Stimulated activated CD4-positive, alpha-beta T cell treated with anti-CD3 and anti-CD28 coated beads, TNF-alpha, amount 100 ng/mL, for 1 hour (primary cell): Measurements from ENCODE around the gene INCA1.
"Not testable (repeated sequence)": the region's sequence is repeated elsewhere in the genome, so short reads cannot be mapped to it uniquely, and the experiment has no call there.

Experiments
- DNase-seq, 3 donors: peaks; one replicate each; pipeline ENCODE4 v3.0.0-alpha.2; 2020; ENCODE audit warnings: low read depth in 3 of 3, low spot score in 1 of 3

The INCA1 gene, protein sequence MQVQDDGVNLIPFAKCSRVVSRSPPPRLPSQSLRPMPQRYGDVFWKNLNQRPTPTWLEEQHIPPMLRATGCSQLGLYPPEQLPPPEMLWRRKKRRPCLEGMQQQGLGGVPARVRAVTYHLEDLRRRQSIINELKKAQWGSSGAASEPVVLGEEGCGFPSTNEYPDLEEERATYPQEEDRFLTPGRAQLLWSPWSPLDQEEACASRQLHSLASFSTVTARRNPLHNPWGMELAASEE

DNA sequence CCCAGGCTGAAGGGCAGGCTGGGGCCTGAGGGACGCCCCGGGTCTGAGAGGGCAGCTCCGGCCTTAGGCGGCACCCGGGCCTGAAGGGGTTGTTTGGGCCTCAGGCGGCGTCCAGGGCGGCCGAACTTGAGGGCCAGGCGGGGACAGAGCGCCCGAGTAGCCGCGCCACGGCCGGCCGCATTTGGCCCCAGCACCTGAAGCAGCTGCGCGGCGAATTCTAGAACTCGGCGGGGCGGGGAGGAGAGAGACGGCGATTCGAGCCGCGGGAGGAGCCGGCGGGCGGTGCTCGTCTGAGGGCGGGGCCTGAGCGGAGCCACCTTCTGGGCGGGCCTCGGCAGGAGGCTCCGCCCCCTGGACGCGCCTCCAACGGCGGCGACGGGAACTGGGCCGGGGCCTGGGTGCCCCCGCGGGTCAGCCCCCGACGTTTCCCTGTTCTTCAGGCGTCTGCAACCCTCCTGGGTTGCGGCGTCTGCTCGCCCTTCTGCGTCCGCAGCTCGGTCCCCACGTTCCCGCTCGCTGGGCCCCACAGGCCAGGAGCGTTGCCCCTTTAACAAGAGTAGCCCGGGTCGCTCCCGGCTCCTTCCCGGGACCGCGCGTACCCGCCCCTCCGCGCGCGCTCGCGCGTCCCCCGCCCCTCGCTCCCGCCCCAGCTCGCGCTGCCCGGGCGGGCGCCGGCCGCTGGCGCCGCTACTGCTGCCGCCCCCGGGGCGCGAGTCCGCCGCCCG, at the start of gene INCA1, which contains the start of gene KIF1C:
Gene INCA1 (minus strand): TSS at position 221 of the 725 bp plus-strand sequence. CDS start 3,085 bp downstream, outside the sequence.
Gene KIF1C (plus strand): TSS at position 649 of the 725 bp plus-strand sequence. CDS start 2,297 bp downstream, outside the sequence.
- DNase-seq = peak; percentile 79 to 85 (median 82)

DNA sequence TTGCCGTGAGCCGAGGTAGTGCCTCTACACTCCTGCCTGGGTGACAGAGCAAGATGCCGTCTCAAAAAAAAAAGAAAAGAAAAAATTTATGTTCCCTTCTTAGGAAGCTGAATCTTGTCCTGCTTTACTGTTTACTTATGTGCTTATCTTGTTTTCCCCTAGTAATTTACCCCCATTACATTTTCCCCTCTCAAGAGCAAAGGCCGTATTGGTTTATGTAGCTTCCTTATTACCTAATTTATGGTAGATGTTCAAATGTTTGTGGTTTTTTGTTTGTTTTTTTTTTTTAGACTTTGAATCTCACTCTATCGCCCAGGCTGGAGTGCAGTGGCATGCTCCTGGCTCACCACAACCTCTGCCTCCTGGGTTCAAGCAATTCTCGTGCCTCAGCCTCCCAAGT, 48.2 kb upstream of the INCA1 start:
- no peak for DNase-seq

DNA sequence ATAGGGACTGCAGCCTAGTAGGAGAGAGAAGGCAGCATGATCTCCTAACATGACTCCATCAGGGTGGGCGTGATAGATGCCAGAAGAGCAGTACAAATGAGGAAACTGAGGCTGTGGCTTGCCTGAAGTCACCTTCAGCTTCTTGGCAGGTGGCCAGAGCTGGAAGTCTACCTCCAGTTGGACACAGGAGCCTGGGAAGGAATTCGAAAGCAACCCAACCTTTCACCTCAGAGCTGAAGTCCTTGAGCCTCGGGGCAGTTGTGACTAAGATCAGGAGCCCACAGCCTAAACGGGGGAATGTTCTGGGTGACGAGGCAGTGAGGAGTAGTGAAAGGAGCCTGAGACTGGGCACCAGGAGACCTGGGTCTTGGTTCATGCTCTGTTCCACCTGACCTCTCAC, 47.3 kb upstream of the INCA1 start:
- DNase-seq = no peak

DNA sequence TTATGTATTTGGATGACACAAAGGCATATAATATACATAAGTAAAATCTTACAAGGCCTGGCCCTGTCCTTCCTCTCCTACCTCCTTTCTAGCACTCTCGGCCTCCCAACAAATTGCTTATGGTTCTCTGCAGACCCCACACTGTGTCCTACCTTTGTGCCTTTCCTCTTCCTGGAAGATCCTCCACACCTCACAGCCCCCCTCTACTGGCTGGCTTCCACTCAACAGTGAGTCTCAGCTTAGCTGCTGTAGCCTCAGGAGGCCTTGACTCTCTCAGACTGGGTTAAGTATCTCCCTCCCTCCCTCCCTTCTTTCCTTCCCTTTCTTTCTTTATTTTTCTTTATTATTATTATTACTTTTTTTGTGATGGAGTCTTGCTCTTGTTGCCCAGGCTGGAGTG, 46.2 kb upstream of the INCA1 start:
- DNase-seq = no peak

DNA sequence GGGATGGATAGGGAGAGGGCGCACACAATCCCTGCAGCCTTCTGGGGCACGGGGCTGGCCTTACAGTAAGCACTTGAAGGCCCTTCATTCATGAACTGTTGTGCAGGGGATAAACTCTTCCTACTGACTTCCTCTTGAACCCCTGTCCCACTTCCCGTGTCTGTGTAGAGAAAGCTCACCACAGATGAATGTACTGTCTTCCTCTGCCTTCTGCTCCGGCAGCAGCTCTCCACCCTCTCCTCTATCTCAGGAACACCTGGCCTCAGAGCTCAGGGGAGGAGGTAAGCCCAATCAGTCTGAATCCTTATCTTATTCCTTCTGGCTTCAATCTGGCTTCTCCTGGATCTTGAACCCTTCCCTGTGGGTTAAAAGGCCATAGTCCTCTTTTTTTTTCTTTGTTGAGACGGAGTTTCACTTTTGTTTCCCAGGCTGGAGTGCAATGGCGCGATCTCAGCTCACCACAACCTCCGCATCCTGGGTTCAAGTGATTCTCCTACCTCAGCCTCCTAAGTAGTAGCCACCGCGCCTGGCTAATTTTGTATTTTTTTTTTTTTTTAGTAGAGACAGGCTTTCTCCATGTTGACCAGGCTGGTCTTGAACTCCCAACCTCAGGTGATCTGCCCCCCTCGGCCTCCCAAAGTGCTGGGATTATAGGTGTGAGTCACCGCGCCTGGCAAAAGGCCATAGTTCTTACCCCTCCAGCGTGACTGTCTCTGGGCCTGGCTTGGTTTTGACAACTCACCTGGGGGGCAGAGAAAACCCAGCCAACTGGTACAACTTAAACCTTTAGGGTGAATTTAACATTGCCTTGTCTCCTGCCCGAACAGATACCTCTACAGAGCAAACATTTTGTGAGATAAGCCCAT, 45.1 kb upstream of the INCA1 start:
- no peak for DNase-seq

DNA sequence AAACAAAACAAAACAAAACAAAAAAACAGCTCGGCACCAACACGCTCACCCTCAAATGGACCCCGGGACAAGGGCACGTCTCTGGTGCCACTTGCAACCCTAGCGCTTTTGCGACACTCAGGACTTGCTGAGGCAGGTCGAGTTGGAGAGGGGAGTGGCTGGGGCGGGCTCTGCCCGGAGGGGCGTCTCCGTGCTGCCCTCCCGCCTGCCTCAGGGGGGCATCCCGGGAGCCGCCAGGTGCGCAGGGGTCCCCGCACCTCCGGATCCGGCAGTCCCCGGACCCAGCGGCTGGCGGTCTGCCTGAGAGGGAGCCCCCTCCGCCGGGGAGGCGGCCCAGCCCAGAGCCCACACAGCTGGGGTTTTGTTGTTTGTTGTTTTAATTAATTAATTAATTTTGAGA, 38.0 kb upstream of the INCA1 start, which contains the start of gene SLC52A1:
Gene SLC52A1 (minus strand): TSS at position 112 of the 400 bp plus-strand sequence. CDS start 820 bp downstream, outside the sequence.
- no peak for DNase-seq

DNA sequence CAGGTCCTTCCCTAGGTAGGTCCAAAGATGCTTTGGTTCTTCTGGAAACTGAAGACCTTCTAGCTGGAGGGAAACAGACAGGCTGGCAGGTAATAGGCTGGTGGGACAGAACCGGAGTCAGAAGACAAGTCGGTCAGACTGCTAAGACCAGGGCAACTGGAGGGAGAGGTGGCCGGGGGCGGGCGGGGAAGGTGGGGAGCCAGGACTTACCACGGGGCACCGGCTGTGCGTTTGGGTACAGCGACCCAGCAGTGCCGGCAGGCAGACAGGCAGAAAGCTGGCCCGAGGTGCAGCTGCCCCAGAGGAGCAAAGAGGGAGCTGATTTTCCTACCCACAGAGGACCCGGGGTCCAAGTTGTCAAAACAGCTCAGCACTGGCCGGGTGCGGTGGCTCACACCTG, 37.3 kb upstream of the INCA1 start:
- no peak for DNase-seq

DNA sequence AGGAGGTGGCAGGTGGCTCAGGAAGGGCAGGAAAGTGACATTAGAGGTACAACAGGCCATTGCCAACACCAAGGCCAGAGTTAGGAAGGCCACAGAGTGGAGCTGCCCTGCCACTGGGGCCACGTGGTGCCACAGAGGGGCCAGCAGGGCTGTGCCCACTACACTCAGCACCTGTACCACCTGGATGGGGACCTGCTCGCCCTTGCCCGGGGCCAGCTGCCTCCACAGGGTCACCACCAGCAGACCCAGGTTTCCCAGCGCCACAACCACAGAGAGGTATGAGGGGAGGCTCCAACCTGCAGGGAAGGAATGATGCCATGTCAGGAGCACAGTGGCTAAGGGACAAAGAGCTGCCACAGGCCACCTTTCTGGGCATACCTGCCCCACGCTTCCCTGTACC, 36.7 kb upstream of the INCA1 start:
- no peak for DNase-seq

DNA sequence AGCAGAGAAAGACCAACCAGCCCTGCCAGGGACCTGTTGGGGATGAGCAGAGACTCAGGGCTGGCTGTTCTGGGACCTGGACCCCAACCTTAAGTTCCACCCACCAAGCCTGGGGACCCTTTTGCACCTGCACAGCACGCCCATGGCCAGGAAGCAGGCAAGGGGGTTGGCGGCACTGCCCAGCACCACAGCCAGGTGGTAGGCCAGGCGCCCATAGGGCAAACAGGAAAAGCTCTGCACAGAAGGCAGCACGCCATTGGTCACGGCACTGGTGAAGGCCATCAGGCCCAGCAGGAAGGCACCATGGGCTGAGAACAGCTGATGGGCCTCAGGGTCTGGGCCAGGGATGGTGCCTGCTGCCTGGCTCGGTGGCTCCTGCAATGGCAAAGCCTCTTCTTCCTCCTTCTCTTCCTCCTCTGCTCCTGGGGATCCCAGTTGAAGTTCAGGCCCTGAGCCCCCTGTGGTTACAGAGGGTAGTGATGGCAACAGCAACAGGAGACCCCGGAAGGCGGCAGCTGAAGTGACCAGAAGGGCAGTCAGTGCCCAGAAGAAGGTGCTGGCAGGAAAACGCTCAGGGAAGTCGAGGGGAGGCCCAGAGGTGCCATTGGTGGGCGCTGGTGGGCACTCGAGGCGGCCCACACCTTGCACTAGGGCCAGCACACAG, 36.2 kb upstream of the INCA1 start:
- no peak for DNase-seq

DNA sequence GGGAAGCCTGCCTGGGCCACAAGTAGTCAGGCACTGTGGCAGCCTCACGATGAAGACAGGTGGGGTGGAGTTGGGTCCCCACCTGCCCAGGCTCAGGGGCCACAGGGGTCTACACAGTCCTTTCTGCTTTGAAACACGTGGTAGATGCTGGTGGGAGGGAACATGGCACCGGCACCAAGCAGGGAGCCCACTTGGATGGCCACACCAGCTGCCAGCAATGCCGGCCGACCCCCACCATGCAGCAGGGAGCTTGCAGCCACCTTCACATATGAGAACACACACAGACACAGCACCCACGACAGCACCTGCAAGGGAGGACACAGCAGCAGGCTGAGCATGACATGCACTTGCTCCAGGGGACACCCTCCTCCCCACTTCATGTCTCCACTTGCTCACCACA, 35.5 kb upstream of the INCA1 start:
- no peak for DNase-seq

DNA sequence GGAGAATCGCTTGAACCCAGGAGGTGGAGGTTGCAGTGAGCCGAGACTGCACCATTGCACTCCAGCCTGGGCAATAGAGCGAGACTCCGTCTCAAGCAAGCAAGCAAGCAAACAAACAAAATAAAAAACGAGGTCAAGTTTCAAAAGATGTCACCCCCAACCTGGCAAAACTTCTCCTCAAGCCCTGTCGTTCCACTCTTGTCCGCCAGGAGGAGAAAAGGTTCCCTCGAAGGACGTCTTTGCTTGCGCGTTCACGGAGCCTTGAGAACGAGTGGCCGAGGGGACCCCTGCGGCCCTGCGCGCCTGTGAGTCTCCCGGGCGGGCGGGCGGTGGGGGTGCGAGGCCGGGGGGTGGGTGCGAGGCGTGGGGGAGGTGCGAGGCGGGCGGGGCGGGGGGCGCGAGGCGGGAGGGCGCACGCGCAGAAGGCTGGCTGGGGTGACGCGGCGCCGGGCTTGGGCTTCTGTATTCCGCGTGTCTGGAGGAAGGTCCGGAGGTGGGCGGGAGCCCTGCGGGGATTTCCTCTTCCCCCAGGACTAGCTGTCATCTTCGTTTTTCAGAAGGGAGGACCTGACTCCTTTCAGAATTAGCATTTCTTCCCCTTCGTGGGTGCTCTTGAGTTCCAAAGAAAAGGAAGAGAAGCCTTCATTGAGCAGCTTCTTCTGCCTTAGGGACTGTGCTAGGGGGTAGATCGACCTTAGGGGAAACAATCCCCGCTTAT, 34.2 kb upstream of the INCA1 start:
- peak; percentile 60 to 76 (median 66) for DNase-seq

DNA sequence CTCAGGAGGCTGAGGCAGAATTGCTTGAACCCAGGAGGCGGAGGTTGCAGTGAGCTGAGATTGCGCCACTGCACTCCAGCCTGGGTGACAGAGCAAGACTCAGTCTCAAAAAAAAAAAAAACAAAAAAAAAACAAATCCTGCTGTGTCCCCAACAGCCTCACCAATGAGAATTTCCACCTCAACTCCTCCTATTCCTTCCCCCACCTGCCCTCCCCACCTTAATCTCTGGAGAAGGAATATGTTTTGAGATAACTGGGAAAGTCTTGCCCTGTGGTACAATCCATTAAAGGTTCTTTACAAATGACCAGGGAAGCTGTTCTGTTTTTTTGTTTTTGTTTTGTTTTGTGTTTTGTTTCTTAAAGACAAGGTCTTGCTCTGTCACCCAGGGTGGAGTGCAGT, 32.8 kb upstream of the INCA1 start:
- DNase-seq = not testable (repeated sequence)

DNA sequence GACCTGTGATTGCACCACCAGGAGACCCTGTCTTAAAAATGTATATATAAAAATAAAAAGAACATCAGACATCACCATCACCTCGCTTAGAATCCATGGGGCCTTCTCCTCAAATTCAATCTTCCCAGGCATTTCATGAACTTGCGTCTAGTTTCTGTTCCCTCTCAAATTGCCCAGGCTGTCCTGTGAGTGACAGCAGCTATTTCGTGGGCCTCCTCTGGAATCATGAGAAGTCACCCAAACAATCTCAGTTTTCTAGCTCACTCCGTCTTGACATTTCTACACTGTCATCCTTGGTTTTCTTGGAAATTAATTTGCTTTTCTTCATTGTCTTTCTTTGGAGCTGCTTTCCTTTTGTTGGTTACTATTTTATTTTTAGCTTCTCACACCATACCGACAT, 30.6 kb upstream of the INCA1 start:
- no peak for DNase-seq

DNA sequence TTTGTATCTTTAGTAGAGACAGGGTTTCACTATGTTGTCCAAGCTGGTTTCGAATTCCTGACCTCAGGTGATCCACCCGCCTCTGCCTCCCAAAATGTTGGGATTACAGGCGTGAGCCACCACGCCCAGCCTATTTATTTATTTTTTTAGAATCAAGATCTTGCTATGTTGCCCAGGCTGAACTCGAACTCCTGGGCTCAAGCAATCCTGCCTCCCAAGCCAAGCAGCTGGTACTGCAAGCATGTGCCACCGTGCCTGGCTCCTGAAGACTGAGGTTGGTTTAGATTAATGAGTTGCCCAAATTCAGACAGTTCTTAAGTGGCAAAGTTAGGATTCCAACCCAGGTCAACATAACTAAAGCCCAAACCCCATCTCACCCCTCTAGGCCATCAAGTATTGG, 30.0 kb upstream of the INCA1 start:
- no peak for DNase-seq

DNA sequence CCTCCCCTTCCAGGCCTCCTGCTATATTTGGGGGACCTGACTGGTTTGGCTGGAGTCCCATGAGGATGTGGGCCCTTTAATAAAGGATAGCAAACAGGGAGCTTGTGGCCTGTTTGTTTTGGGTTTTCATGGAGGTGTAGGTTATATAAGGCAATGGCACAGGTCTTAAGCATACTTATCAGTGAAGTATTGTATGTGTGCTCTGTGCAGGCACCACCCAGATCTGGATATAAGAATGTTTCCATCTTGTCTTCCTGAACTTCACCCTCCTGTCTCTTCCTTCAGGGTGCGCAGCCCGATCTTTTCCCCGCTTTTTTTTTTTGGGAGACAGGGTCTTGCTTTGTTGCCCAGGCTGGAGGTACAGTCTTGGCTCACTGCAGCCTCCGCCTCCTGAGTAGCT, 27.3 kb upstream of the INCA1 start:
- no peak for DNase-seq

DNA sequence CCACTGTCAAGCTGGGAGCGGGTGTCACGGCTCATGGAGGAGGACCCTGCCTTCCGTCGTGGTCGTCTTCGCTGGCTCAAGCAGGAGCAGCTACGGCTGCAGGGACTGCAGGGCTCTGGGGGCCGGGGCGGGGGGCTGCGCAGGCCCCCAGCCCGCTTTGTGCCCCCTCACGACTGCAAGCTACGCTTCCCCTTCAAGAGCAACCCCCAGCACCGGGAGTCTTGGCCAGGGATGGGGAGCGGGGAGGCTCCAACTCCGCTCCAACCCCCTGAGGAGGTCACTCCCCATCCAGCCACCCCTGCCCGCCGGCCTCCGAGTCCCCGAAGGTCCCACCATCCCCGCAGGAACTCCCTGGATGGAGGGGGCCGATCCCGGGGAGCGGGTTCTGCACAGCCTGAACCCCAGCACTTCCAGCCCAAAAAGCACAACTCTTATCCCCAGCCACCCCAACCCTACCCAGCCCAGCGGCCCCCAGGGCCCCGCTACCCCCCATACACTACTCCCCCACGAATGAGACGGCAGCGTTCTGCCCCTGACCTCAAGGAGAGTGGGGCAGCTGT, 26.3 kb upstream of the INCA1 start:
- DNase-seq = no peak

DNA sequence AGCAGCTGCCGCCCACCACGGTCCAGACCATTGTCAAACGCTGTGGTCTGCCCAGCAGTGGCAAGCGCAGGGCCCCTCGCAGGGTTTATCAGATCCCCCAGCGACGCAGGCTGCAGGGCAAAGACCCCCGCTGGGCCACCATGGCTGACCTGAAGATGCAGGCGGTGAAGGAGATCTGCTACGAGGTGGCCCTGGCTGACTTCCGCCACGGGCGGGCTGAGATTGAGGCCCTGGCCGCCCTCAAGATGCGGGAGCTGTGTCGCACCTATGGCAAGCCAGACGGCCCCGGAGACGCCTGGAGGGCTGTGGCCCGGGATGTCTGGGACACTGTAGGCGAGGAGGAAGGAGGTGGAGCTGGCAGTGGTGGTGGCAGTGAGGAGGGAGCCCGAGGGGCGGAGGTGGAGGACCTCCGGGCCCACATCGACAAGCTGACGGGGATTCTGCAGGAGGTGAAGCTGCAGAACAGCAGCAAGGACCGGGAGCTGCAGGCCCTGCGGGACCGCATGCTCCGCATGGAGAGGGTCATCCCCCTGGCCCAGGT, 24.9 kb upstream of the INCA1 start:
- no peak for DNase-seq

DNA sequence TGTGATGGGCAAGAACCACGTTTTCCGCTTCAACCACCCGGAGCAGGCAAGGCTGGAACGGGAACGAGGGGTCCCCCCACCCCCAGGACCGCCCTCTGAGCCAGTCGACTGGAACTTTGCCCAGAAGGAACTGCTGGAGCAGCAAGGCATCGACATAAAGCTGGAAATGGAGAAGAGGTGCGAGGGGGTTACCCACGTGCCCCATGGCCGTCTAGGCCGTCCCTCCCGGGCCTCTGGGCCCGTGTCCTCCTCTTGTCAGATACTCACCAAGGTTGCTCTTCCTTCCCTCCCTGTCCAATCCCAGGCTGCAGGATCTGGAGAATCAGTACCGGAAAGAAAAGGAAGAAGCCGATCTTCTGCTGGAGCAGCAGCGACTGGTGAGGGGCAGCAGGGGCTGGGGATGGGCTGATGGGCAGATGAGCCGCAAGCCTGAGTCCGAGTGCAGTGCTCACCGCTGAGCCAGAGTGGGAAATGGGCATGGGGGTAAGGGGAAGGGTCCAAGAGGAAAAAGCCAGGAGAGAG, 23.2 kb upstream of the INCA1 start:
- no peak for DNase-seq

DNA sequence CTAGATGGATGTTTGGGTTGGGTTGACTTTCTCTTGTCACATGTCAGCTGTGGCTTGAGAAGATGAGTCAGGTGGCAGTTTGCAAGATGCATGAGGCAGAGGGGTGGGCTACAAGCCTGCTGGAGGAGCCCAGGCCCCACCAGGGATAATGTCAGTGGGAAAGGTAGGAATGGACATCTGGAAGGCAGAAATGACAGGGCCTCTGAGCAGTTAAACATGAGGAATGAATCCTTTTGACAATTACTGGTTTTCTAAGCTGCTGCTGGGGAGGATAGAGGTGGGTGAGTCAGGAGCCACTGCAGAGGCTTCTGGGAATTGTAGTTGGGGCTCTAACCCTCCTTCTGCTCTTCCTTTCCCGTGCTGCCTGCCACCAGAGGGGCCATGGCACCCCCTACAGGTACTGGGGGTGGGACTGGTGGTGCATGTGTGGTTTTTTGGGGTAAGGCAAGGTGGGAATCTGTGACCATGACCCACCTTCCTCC, 22.2 kb upstream of the INCA1 start:
- DNase-seq = no peak
